AML-193 (cell line): ENCODE measurements around the gene OPRL1.
A peak's percentile ranks its signal among the peaks of the same experiment; 100 is the strongest.

ENCODE experiments used
- DNase-seq, 2 experiments: peaks; one replicate each; lab custom pipeline; 2025; lab: John Stamatoyannopoulos, UW

Gene OPRL1

GRCh38 chr20:64056639-64056888, 23.3 kb upstream of the OPRL1 start:
- no peak for DNase-seq

- no peak for DNase-seq
Observed at GRCh38 chr20:64056889-64057627, 22.8 kb upstream of the OPRL1 start.

GRCh38 chr20:64057628-64058498, 22.0 kb upstream of the OPRL1 start:
- DNase-seq: peak; percentile 26 to 43

GRCh38 chr20:64058536-64058935, 21.3 kb upstream of the OPRL1 start:
- no peak for DNase-seq

GRCh38 chr20:64062276-64062595, 17.6 kb upstream of the OPRL1 start:
- DNase-seq: no peak

GRCh38 chr20:64062596-64063388, 17.1 kb upstream of the OPRL1 start, which contains the start of gene TCEA2:
TCEA2 (plus strand) TSS chr20:64063198; CDS start chr20:64063313, 115 bp downstream.
- peak; percentile 83 to 88 for DNase-seq

GRCh38 chr20:64063389-64064144, 16.3 kb upstream of the OPRL1 start:
- no peak for DNase-seq

GRCh38 chr20:64064145-64064698, 15.7 kb upstream of the OPRL1 start:
- no peak for DNase-seq

GRCh38 chr20:64065062-64065973, 14.6 kb upstream of the OPRL1 start:
- no peak for DNase-seq

- DNase-seq: peak; percentile 73 to 80
Observed at GRCh38 chr20:64065974-64066343, 13.9 kb upstream of the OPRL1 start.

GRCh38 chr20:64067005-64067632, 12.8 kb upstream of the OPRL1 start:
- DNase-seq: no peak

- no peak for DNase-seq
Observed at GRCh38 chr20:64067733-64068307, 12.1 kb upstream of the OPRL1 start.

- DNase-seq: no peak
Observed at GRCh38 chr20:64068386-64069208, 11.3 kb upstream of the OPRL1 start.

GRCh38 chr20:64069209-64069613, 10.7 kb upstream of the OPRL1 start:
- no peak for DNase-seq

- peak in 1 of 2 experiments; percentile 16 for DNase-seq
Observed at GRCh38 chr20:64069614-64070243, 10.2 kb upstream of the OPRL1 start.

GRCh38 chr20:64070244-64070993, 9.5 kb upstream of the OPRL1 start:
- no peak for DNase-seq
